ENCODE results near the gene MRAP.

- TF ChIP-seq CTCF (IDR thresholded peaks at IDR 0.05; ENCODE audit: insufficient read depth, low read length, poor library complexity, severe bottlenecking), result no peak
- TF ChIP-seq EZH2phosphoT487 (conservative IDR thresholded peaks at IDR 0.05; ENCODE audit: low read length), result no peak
These were observed 7.5 kb downstream of the MRAP start for GRCh38 chr21:32306021-32306780.

All from SU-DHL-6 (cell line).